AG04450 (cell line): ENCODE data around the gene PSAP. TPM values are rescaled to one million over a fixed set of nuclear protein-coding genes. Genes with fewer than 3 reads are reported as not detected.

Experiments used
- CTCF ChIA-PET: fragments of 300-600, 350-600 bp; formaldehyde crosslinking; extraction: SDS; loops from one replicate; lab custom pipeline; 2022; ENCODE audit warnings: antibody characterized with exemption, inconsistent platforms; lab: Charles Lee
- POLR2A ChIA-PET: fragments of 350-600 bp; formaldehyde crosslinking; extraction: SDS; loops from one replicate; lab custom pipeline; 2021; ENCODE audit warnings: antibody characterized with exemption, inconsistent platforms; lab: Yijun Ruan, JAX
- DNase-seq: peaks from one replicate; pipeline ENCODE4 v3.0.0-alpha.2; 2011; ENCODE audit warnings: low read depth, low spot score
- H3K27ac ChIP-seq: one replicate; pipeline ENCODE4 v1.5.1; 2012; ENCODE audit warnings: low read depth, low read length, control low read depth
- H3K27me3 ChIP-seq: one replicate; pipeline ENCODE4 v1.6.0; 2012; ENCODE audit warnings: low read length; ENCODE audit not compliant: control insufficient read depth, insufficient read depth
- H3K4me3 ChIP-seq: 2 replicates; pipeline ENCODE4 v1.5.1; 2011; ENCODE audit warnings: mild to moderate bottlenecking, low read depth, low read length, control low read depth
- H3K9me3 ChIP-seq: 2 replicates; pipeline ENCODE4 v1.5.1; 2012; ENCODE audit warnings: low read length; ENCODE audit not compliant: control insufficient read depth, insufficient read depth
- polyA plus RNA-seq: library from polyadenylated mRNA; depleted of rRNA; stranded (reverse); fragments of >200 nt; gene quantifications from 2 replicates; pipeline ENCODE4 v1.2.3, GENCODE V29; 2011
- TF ChIP-seq, protein P1 (sequence below): IDR thresholded peaks from 2 replicates; pipeline ENCODE4 v1.5.1; 2011; ENCODE audit warnings: low read depth, low read length, control low read depth, inconsistent platforms

Gene PSAP
- polyA plus RNA-seq, 1 experiment = 1,594 TPM

DNA sequence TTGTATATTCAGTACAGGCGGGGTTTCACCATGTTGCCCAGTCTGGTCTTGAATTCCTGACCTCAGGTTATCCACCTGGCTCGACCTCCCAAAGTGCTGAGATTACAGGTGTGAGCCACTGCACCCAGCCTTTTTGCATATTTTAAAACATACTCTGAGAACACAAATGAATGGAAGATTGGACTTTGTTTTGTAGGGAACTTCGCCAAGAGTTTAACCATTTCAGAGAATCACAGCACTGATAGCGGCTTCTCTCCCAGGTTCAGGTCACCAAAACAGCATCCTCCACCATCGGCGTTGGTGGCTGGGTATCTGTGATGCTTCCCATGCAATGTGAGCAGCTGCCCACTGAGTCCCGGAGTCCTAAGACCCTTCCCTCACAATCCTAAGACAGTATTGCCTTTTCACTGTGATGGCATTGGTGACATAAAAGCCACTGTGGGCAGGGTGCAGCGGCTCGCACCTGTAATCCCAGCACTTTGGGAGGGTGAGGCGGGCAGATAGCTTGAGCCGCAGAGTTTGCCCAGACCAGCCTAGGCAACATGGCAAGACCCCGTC, 42.3 kb upstream of the PSAP start:
- Histone ChIP-seq H3K9me3 (no peaks in the 10 kb centered on the region), H3K4me3 (no peak overlapping the region), H3K27ac (no peak overlapping the region), H3K27me3 (peaks cover 5% of the 10 kb centered on the region)
- POLR2A ChIA-PET = no interaction called here
- CTCF ChIA-PET = interaction anchor here (0.7 kb wide), 1 partner anchor 170 kb away, joined by 6 read pairs; no protein-coding TSS in a partner anchor
- TF ChIP-seq, protein P1, sequence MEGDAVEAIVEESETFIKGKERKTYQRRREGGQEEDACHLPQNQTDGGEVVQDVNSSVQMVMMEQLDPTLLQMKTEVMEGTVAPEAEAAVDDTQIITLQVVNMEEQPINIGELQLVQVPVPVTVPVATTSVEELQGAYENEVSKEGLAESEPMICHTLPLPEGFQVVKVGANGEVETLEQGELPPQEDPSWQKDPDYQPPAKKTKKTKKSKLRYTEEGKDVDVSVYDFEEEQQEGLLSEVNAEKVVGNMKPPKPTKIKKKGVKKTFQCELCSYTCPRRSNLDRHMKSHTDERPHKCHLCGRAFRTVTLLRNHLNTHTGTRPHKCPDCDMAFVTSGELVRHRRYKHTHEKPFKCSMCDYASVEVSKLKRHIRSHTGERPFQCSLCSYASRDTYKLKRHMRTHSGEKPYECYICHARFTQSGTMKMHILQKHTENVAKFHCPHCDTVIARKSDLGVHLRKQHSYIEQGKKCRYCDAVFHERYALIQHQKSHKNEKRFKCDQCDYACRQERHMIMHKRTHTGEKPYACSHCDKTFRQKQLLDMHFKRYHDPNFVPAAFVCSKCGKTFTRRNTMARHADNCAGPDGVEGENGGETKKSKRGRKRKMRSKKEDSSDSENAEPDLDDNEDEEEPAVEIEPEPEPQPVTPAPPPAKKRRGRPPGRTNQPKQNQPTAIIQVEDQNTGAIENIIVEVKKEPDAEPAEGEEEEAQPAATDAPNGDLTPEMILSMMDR = no peak
- no peak for DNase-seq

DNA sequence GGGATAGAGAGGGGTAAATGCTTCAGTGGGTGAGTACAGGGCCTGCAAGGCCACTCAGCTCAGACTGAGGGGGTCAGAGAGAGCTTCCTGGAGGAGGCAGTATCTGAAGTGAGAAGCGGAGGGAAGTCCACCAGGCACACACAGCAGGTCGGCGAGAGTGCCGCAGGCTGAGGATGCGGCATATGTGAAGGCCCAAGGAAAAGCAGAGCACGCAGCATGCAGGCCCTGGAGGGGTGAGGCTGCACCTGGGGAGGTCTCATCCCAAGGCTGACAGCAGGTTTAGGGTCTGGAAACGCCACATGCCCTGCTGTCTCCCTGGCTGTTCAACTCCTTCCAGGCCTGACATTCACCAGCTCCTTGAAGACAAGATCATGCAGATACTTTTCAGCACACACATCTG, 40.4 kb upstream of the PSAP start:
- ChIA-PET POLR2A (no interaction called here), CTCF (interaction anchor here (0.6 kb wide), 1 partner anchor 34 kb away, joined by 3 read pairs; no protein-coding TSS in a partner anchor)
- Histone ChIP-seq H3K9me3 (no peaks in the 10 kb centered on the region), H3K27ac (no peak overlapping the region), H3K27me3 (peaks cover 5% of the 10 kb centered on the region), H3K4me3 (no peak overlapping the region)
- TF ChIP-seq, protein P1 = no peak
- no peak for DNase-seq

DNA sequence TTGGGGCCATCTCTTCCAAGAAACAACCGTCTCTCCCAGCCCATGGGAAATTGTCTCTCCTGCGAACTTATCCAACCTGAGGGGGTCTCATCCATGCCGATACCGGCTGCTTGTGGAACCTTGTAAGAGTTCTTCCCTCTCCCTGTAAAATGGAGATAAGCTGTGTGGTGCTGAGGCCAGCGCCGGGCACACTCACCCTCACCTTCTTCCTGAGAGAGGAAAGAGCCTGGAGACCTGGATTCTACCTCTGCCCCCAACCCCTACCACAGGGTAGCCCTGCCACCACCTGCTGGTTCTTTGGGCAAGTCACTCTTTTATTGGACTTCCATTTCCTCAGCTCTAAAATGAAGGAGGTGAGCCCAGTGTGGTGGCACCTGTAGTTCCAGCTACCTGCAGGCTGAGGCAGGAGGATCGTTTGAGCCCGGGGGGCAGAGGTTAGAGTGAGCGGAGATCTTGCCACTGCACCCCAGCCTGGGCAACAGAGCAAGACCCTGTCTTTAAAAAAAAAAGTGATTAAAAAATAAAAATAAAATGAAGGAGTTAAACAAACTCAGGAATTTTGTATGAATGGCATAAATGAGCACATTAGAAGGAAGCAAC, 38.4 kb upstream of the PSAP start:
- Histone ChIP-seq H3K4me3 (peak overlapping the region; percentile 63), H3K27ac (peak overlapping the region; percentile 83), H3K27me3 (peaks cover 8% of the 10 kb centered on the region), H3K9me3 (no peaks in the 10 kb centered on the region)
- no peak for DNase-seq
- POLR2A ChIA-PET = no interaction called here
- TF ChIP-seq, protein P1 = no peak
- CTCF ChIA-PET = interaction anchor here (1.2 to 1.6 kb wide), 2 partner anchors 18 to 159 kb away, joined by 3 to 9 read pairs; no protein-coding TSS in a partner anchor

DNA sequence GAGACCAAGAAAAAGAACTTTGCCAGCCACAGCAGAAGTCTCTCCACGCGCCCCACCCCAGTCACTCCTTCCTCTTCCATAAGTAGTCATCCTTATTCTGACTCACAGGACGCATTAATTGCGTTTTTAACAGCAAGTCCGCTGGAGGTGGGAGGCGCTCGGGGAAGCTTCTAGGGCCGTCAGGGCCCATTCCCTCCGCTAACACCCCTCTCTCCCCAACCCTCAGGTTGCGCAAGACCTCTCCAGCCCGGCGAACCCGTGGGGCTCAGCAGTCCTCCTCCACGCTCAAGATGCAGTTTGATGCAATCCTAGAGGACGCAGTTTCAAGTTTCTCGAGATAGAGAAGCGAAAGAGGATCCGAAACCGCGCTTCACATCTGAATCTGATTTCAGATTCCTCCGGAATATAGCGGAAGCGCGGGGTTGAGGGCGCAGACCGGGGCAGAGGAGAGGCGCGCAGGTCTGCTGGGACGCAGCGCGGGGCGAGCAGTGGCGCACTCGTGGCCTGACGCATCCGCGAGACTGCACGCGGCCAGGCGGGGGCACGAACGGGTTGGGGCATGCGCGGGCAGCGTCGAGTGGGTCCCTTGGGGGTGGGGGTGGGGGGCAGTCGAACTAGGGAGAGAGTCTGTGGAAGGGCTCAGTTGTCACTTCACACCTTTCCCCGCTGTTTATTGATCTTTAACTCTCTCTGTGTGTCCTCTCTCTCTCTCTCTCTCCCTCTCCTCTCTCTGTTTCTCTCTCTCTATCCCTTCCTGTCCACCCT, 37.8 kb upstream of the PSAP start:
- POLR2A ChIA-PET = interaction anchor here (0.7 kb wide), 1 partner anchor 545 kb away, joined by 3 read pairs; no protein-coding TSS in a partner anchor
- Histone ChIP-seq H3K27ac (peak overlapping the region; percentile 83), H3K4me3 (peak overlapping the region; percentile 63), H3K27me3 (peaks cover 8% of the 10 kb centered on the region), H3K9me3 (no peaks in the 10 kb centered on the region)
- TF ChIP-seq, protein P1 = no peak
- DNase-seq = peak; percentile 55
- CTCF ChIA-PET = interaction anchor here (1.2 to 1.6 kb wide), 2 partner anchors 17 to 160 kb away, joined by 3 to 9 read pairs; no protein-coding TSS in a partner anchor
